Mucosa of descending colon (tissue), 3 donors: ENCODE measurements around the gene GARNL3. TPM values are rescaled to one million over a fixed set of nuclear protein-coding genes. Genes with fewer than 3 reads are reported as not detected.

Source experiments
- ATAC-seq: fragments of 200-7000 bp; cut with Tn5 transposase; one replicate; pipeline ENCODE4 v1.9.1; 2020; ENCODE audit warnings: mild to moderate bottlenecking, moderate library complexity
- DNase-seq, 3 donors: peaks; one replicate each; pipeline ENCODE4 v3.0.0-alpha.2; 2020
- H3K36me3 ChIP-seq: fragments of 200-600 bp; one replicate; pipeline ENCODE4 v1.8.0; 2021; ENCODE audit warnings: low read depth, mild to moderate bottlenecking
- H3K4me1 ChIP-seq: fragments of 200-600 bp; one replicate; pipeline ENCODE4 v1.8.0; 2021; ENCODE audit warnings: low read depth, mild to moderate bottlenecking
- H3K4me3 ChIP-seq: fragments of 200-600 bp; one replicate; pipeline ENCODE4 v1.8.0; 2021; ENCODE audit warnings: mild to moderate bottlenecking
- H3K9me3 ChIP-seq: fragments of 200-600 bp; one replicate; pipeline ENCODE4 v1.8.0; 2021; ENCODE audit warnings: mild to moderate bottlenecking
- intact Hi-C, 2 donors: fragments of 100-400 bp; cut with DNase I in 1 of 2; cut with micrococcal nuclease in 1 of 2; formaldehyde crosslinking; loops; one replicate each; pipeline versions ENCODE4 v1.11.0 to v1.11.1; 2022; cut with DNase I, micrococcal nuclease
- total RNA-seq, 3 donors: library from RNA; stranded (reverse); fragmentation: NEBNext Ultra II Directional in 2 of 3; extraction: Animal tissue kit (Norgen Biotek cat#: 25700) in 2 of 3; gene quantifications; one replicate each; pipeline versions ENCODE4 v1.2.1 to v1.2.4, GENCODE V29; 2021 to 2023
- TF ChIP-seq, protein P1 (sequence below): fragments of 200-600 bp; IDR thresholded peaks from one replicate; pipeline ENCODE4 v1.8.0; 2022; ENCODE audit warnings: antibody characterized with exemption, mild to moderate bottlenecking
- donor health status: DM: no; HTN: no; CAD: no; lungs with moderate emphysema.
- donor health status: DM: no; HTN: no; CAD: no.
- donor health status: DM: no; HTN: yes; CAD: no.

The GARNL3 gene
- total RNA-seq, 3 donors from 2014 or later = 5.4 to 14.2 (median 8.6) TPM

DNA sequence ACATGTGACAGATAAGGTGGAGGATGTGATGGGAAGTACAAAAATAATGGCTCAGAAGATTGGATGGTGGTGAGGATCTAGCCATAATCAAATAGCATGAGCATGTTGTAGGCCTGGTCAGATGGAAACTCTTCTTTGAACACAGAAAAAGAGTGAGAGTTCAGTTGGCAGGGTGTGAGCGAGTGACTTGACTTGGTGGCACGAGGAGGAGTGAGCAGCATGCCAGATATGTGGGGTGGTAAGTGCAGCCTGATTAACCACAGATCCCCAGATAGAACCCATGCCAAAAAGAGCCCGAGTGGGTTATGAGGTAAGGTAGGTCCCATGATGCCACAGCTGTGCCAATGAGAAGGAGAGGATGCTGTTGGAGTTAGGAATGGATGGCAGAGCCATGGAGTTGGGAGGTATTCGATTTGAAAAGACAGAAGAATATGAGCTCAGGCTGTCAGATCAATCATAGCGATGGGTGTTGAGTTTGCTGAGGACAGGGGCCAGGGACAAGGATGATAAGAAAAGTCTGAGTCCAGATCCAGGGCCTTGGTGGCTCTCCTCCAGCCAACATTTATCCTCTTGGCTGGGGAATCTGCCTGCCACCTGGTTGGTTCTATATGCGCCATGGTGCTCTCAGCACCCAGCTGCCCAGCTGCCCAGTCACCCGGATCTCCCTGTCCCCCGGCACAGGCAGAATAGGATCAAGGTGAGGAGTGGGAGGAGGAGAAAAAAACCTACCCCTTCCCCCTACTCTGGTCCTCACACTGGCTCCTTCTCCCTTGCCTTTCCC is 16.5 kb downstream of the GARNL3 start:
- no peak for ATAC-seq
- TF ChIP-seq, protein P1, sequence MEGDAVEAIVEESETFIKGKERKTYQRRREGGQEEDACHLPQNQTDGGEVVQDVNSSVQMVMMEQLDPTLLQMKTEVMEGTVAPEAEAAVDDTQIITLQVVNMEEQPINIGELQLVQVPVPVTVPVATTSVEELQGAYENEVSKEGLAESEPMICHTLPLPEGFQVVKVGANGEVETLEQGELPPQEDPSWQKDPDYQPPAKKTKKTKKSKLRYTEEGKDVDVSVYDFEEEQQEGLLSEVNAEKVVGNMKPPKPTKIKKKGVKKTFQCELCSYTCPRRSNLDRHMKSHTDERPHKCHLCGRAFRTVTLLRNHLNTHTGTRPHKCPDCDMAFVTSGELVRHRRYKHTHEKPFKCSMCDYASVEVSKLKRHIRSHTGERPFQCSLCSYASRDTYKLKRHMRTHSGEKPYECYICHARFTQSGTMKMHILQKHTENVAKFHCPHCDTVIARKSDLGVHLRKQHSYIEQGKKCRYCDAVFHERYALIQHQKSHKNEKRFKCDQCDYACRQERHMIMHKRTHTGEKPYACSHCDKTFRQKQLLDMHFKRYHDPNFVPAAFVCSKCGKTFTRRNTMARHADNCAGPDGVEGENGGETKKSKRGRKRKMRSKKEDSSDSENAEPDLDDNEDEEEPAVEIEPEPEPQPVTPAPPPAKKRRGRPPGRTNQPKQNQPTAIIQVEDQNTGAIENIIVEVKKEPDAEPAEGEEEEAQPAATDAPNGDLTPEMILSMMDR = no peak
- Histone ChIP-seq H3K4me3 (no peak overlapping the region), H3K9me3 (no peaks in the 10 kb centered on the region), H3K36me3 (no peaks in the 10 kb centered on the region), H3K4me1 (no peaks in the 10 kb centered on the region)
- no peak for DNase-seq
- intact Hi-C loops = no loop called here

DNA sequence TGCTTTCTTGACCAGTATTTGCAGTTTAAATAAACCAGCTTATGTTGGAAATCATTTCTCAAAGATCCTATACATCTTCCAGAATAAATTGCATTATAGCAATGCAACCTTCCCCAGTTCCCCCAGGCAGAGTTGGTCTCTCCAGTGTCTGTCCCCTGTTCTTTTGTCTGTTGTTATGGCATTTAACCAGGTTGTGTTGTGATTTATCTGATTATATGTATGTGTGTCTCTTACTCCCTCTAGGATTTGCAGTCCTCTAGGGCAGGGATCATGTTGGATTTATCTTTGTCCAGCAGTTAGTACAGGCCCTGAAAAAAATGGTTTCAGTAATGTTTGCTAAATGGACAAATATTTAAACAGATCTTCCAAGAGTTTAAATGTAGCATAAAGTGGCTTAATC is 17.3 kb downstream of the GARNL3 start:
- Histone ChIP-seq H3K4me1 (no peaks in the 10 kb centered on the region), H3K4me3 (no peak overlapping the region), H3K9me3 (no peaks in the 10 kb centered on the region), H3K36me3 (no peaks in the 10 kb centered on the region)
- ATAC-seq (no peak), DNase-seq (no peak)
- TF ChIP-seq, protein P1 = no peak
- intact Hi-C loops = no loop called here

DNA sequence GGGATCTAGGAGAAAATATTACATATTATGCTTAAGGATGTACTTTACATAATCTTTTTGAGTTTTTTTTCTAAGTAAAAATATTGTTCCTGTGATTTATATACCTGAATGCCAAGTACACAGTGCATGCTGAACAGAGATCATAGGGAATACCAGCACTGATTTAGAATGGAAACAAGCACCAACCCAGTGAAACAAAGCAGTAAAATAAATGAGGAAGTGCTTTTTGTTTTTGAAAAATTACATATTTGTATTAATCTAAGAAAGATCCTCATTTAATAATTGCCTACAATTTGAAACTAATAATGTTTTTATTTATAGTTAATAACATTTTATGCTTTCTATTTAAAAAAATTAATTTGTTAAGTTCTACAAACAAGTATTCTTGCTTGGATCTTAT is 18.0 kb downstream of the GARNL3 start:
- ATAC-seq (no peak), DNase-seq (no peak)
- Histone ChIP-seq H3K4me3 (no peak overlapping the region), H3K4me1 (no peaks in the 10 kb centered on the region), H3K9me3 (no peaks in the 10 kb centered on the region), H3K36me3 (no peaks in the 10 kb centered on the region)
- TF ChIP-seq, protein P1 = no peak
- intact Hi-C loops = no loop called here

DNA sequence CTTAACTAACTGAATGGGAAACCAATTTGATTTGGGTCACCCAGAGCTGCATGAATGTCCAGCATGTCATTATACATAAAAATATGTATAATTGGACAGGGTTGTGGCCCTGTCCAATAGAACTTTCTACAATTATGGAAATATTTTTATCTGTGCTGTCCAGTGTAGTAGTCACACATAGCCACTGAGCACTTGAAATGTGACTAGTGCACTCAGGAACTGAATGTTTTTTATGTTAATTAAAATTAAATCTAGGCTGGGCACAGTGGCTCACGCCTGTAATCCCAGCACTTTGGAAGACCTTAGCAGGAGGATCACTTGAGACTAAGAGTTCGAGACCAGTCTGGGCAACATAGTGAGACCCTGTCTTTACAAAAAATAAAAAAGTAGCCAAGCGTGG is 18.6 kb downstream of the GARNL3 start:
- intact Hi-C loops = no loop called here
- no peak for DNase-seq
- no peaks in the 10 kb centered on the region for H3K9me3 ChIP-seq
- H3K36me3 ChIP-seq = no peaks in the 10 kb centered on the region
- no peak overlapping the region for H3K4me3 ChIP-seq
- TF ChIP-seq, protein P1 = no peak
- no peak for ATAC-seq
- no peaks in the 10 kb centered on the region for H3K4me1 ChIP-seq

DNA sequence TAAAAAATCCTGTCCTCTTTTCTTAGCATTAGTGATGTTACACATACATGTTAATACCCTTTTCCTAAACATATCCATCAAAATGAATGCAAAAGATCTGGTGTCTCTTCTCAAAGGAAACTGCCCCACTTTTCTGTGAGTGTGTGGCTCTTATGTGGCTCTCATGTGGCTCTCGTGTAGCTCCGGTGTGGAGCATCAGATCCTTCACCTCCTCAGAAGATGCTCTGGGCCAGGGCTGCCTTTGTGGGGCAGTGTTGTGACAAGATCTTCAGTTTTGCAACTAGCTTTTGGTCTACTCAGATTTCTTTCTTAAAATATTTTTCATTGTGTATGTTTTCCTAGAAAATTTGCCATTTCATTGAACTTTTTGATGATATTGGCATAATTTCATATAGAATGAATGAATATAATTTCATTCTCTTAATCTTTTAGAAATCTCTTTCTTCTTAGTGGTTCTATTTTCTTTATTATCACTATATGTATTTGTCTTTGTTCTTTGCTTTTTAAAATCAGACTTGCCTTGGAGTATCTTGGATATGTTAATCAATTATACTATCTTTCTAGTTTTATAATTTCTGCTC is 19.4 kb downstream of the GARNL3 start:
- no peaks in the 10 kb centered on the region for H3K36me3 ChIP-seq
- H3K4me1 ChIP-seq = no peaks in the 10 kb centered on the region
- DNase-seq = peak in 1 of 3 donors; percentile 19
- intact Hi-C loops = no loop called here
- TF ChIP-seq, protein P1 = no peak
- ATAC-seq = peak; percentile 47
- no peak overlapping the region for H3K4me3 ChIP-seq
- H3K9me3 ChIP-seq = no peaks in the 10 kb centered on the region
